ENCODE data around the gene RPS27A.
"Not testable (repeated sequence)": the region's sequence is repeated elsewhere in the genome, so short reads cannot be mapped to it uniquely, and the experiment has no call there.

The RPS27A gene

DNA sequence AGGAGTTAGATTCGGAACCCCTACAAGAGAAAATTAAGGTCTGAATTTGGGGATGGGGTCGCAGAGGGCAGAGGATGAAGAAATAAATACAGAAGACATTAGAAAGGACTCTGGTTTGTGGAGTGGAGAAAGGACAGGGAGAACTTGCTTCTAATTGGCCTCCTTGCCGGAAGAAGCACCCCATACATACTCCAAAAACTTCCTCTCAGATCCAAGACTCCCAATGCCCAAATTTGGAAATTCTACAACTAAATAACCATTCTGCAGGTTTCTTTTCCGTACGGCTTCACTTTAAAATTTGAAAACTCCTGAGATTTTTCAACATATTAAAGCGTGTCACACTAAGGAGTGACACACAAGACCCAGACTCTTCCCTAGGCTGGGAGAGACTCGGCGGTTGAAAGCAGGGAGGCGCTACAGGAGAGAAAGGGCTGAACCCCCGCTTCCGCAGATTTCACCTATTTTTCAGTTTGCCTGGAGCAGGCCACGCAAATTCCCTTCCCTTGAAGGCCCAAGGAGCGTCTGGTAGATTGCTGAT is 873 bp upstream of the RPS27A start:
- TF ChIP-seq, protein P1, sequence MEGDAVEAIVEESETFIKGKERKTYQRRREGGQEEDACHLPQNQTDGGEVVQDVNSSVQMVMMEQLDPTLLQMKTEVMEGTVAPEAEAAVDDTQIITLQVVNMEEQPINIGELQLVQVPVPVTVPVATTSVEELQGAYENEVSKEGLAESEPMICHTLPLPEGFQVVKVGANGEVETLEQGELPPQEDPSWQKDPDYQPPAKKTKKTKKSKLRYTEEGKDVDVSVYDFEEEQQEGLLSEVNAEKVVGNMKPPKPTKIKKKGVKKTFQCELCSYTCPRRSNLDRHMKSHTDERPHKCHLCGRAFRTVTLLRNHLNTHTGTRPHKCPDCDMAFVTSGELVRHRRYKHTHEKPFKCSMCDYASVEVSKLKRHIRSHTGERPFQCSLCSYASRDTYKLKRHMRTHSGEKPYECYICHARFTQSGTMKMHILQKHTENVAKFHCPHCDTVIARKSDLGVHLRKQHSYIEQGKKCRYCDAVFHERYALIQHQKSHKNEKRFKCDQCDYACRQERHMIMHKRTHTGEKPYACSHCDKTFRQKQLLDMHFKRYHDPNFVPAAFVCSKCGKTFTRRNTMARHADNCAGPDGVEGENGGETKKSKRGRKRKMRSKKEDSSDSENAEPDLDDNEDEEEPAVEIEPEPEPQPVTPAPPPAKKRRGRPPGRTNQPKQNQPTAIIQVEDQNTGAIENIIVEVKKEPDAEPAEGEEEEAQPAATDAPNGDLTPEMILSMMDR (IDR thresholded peaks at IDR 0.05; ENCODE audit: control insufficient read depth, extremely low read depth, insufficient read depth) = no peak
- DNase-seq (ENCODE audit: low read depth) = no peak
- peak overlapping the region; percentile 95 for H3K4me3 ChIP-seq (ENCODE audit: low read depth, low read length)

- H3K4me3 ChIP-seq (ENCODE audit: low read depth, low read length) = peak overlapping the region; percentile 95
- TF ChIP-seq, protein P1 (IDR thresholded peaks at IDR 0.05; ENCODE audit: control insufficient read depth, extremely low read depth, insufficient read depth) = no peak
- DNase-seq (ENCODE audit: low read depth) = no peak
These were observed 572 bp downstream of the RPS27A start for GRCh38 chr2:55232863-55233657.

DNA sequence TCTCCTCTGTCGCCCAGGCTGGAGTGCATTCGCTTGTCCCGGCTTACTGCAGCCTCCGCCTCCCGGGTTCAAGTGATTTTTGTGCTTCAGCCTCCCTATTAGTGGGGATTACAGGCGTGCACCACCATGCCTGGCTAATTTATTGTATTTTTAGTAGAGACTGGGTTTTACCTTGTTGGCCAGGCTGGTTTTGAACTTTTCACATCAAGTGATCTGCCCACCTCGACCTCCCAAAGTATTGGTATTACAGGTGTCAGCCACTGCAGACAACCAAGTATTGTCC is 1.1 kb downstream of the RPS27A start:
- DNase-seq (ENCODE audit: low read depth) = no peak
- H3K4me3 ChIP-seq (ENCODE audit: low read depth, low read length) = peak overlapping the region; percentile 95
- TF ChIP-seq, protein P1 (IDR thresholded peaks at IDR 0.05; ENCODE audit: control insufficient read depth, extremely low read depth, insufficient read depth) = no peak

- TF ChIP-seq, protein P1 (IDR thresholded peaks at IDR 0.05; ENCODE audit: control insufficient read depth, extremely low read depth, insufficient read depth) = no peak
- no peak overlapping the region for H3K4me3 ChIP-seq (ENCODE audit: low read depth, low read length)
- DNase-seq (ENCODE audit: low read depth) = no peak
These were observed 3.4 kb downstream of the RPS27A start for GRCh38 chr2:55235724-55236538.

GRCh38 chr2:55236992-55237543 is 4.6 kb downstream of the RPS27A start:
- H3K4me3 ChIP-seq (ENCODE audit: low read depth, low read length) = no peak overlapping the region
- TF ChIP-seq, protein P1 (IDR thresholded peaks at IDR 0.05; ENCODE audit: control insufficient read depth, extremely low read depth, insufficient read depth) = no peak
- DNase-seq (ENCODE audit: low read depth) = no peak

DNA sequence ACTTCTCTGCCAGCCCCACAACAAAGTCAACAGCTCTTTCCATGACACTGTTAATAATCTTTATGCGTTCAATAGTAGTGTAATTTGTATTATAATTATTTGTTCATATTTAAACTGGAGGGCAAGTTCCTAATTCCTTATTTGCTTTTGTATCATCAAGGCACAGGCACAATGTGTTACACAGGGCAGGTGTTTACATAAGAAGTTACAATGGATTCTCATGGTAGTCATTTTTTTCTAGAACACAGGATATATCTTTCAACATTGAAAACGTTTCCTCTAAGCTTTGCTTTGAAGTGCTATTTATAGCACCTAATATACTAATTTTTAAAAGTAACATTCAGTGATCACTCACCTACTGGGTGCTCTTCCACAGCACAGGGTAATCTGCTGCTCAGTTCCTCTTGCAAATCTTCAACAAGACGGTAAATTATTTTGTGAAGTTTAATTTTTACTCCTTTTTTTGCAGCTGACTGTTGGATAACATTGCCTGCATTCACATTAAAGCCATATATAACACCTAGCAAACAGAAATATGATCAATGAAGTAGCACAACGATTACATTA is 7.3 kb downstream of the RPS27A start:
- H3K4me3 ChIP-seq (ENCODE audit: low read depth, low read length) = no peak overlapping the region
- no peak for DNase-seq (ENCODE audit: low read depth)
- TF ChIP-seq, protein P1 (IDR thresholded peaks at IDR 0.05; ENCODE audit: control insufficient read depth, extremely low read depth, insufficient read depth) = no peak

- H3K4me3 ChIP-seq (ENCODE audit: low read depth, low read length); DNase-seq (ENCODE audit: low read depth): not testable (repeated sequence)
These were observed 9.1 kb downstream of the RPS27A start for GRCh38 chr2:55241582-55241981.
